ENCODE data around the gene AIFM2. TPM values are rescaled to one million over a fixed set of nuclear protein-coding genes. Genes with fewer than 3 reads are reported as not detected.

The AIFM2 gene
- total and polyA plus RNA-seq, 5 donors from 2014 or later = 2.0 to 5.5 (median 2.4) TPM

DNA sequence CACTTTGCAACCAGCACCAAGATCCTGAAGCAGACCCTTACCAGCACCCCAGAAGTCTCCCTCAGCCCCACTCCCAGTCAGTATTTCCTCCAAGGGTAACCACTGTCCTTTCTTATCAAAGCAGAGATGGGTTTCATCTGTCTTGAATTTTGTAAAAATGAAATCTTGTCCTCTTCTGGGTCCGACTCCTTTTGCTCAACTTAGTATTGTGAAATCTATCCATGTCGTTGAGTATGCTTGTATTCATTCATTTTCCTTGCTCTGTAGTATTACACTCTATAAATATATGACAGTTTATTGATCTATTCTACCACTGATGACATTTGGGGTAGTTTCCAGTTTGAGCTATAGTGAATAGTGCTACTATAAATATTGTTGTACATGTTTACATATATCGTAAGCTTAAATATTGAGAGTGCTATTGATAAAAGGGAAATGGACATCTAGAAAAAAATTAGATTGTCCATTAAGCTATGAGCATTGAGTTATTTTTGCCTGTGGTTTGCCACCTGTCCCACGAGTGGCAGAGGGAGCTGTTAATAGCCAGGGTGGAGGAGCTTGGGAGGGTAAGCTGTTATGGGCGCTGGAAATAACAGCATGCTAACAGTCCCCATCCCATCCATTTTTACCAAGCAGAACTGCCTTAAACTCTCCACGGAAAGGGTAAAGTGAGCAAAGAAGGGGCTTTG, 36.5 kb downstream of the AIFM2 start:
- Mint-ChIP-seq H3K36me3 (peaks cover 23% of the 10 kb centered on the region), H3K9me3 (no peaks in the 10 kb centered on the region), H3K4me1 (peaks cover 5 to 49% (median 27%) of the 10 kb centered on the region in 4 donors), H3K4me3 (no peak overlapping the region), H3K27me3 (no peaks in the 10 kb centered on the region), H3K27ac (no peak overlapping the region)
- Histone ChIP-seq H3K27me3 (ENCODE audit: control insufficient read depth, insufficient read depth, low read length) (no peaks in the 10 kb centered on the region), H3K9me3 (ENCODE audit: control insufficient read depth in 2 of 2, low read length in 2 of 2) (no peaks in the 10 kb centered on the region), H3K36me3 (ENCODE audit: control insufficient read depth, insufficient read depth, low read length) (peaks cover 24% of the 10 kb centered on the region), H3K4me1 (ENCODE audit: control insufficient read depth, insufficient read depth, low read length, poor library complexity, severe bottlenecking) (peaks cover 30% of the 10 kb centered on the region), H3K27ac (ENCODE audit: insufficient read depth, low read length, poor library complexity, severe bottlenecking) (no peak overlapping the region), H3K4me3 (ENCODE audit: low read depth, low read length) (no peak overlapping the region)
- DNase-seq (no peak), ATAC-seq (ENCODE audit: low read depth in 2 of 2) (no peak)

DNA sequence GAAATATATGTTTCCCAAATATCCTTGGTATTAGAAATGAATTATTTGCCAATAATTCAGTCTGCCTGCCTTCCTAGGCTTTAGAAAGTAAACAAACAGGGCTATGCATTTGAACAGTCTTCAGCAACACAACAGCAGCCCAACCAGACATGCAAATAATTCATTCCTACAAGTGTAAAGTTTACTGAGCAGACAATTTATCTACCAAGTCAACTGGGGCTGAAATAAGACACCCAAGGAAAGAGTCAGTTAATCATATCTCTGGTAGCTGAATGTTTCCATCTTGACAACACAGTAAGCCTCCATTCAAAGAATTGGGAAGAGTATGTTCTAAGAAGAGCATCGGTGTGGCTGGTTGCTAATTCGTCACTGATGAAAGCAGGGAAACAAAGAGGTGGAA, 38.4 kb downstream of the AIFM2 start:
- Histone ChIP-seq H3K27ac (ENCODE audit: insufficient read depth, low read length, poor library complexity, severe bottlenecking) (no peak overlapping the region), H3K27me3 (ENCODE audit: control insufficient read depth, insufficient read depth, low read length) (no peaks in the 10 kb centered on the region), H3K4me3 (ENCODE audit: low read depth, low read length) (peak overlapping the region; percentile 86), H3K4me1 (ENCODE audit: control insufficient read depth, insufficient read depth, low read length, poor library complexity, severe bottlenecking) (peaks cover 30% of the 10 kb centered on the region), H3K9me3 (ENCODE audit: control insufficient read depth in 2 of 2, low read length in 2 of 2) (no peaks in the 10 kb centered on the region), H3K36me3 (ENCODE audit: control insufficient read depth, insufficient read depth, low read length) (peaks cover 11% of the 10 kb centered on the region)
- DNase-seq (no peak), ATAC-seq (ENCODE audit: low read depth in 2 of 2) (no peak)
- Mint-ChIP-seq H3K4me1 (peaks cover 5 to 55% (median 28%) of the 10 kb centered on the region in 4 donors), H3K27ac (peak overlapping the region in 2 of 3 donors; percentile 20 to 96), H3K9me3 (no peaks in the 10 kb centered on the region), H3K36me3 (peaks cover 9% of the 10 kb centered on the region), H3K27me3 (no peaks in the 10 kb centered on the region), H3K4me3 (peak overlapping the region; percentile 20 to 83 (median 38))

DNA sequence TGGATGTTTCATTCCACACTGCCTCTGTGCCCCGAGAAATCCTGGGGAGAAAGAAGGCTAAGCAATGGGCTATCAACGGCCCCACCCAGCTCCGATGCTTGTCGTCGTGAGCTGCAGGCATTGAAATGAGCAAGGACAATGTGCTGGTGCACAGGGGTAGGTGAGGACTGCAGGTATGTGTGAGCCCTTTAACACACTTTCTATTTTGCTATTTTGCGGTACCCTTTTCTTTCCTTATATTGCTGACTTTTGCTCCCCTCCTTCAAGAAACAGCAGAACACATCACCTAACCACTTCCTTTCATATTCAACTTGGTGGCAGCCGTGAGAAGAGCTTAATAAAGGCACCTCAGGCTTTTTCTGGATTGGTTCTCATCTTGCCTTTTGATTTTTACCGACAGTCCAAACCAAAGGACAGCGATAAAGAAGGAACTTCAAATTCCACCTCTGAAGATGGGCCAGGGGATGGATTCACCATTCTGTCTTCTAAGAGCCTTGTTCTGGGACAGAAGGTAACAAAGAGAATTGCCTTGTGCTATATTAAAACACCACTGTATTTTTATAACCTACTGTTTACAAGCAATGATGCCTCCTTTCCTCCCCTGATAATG, 39.2 kb downstream of the AIFM2 start:
- Mint-ChIP-seq H3K36me3 (peaks cover 8% of the 10 kb centered on the region), H3K4me3 (peak overlapping the region; percentile 80 to 98 (median 88)), H3K27ac (peak overlapping the region; percentile 23 to 96 (median 83)), H3K4me1 (peaks cover 5 to 52% (median 29%) of the 10 kb centered on the region in 4 donors), H3K9me3 (no peaks in the 10 kb centered on the region), H3K27me3 (no peaks in the 10 kb centered on the region)
- H3K27me3 ChIP-seq (ENCODE audit: control insufficient read depth, insufficient read depth, low read length) = no peaks in the 10 kb centered on the region
- H3K36me3 ChIP-seq (ENCODE audit: control insufficient read depth, insufficient read depth, low read length) = peaks cover 7% of the 10 kb centered on the region
- peak in 2 of 3 donors; percentile 46 to 80 for DNase-seq
- no peaks in the 10 kb centered on the region for H3K9me3 ChIP-seq (ENCODE audit: control insufficient read depth in 2 of 2, low read length in 2 of 2)
- H3K27ac ChIP-seq (ENCODE audit: insufficient read depth, low read length, poor library complexity, severe bottlenecking) = peak overlapping the region; percentile 71
- peak; percentile 69 to 74 for ATAC-seq (ENCODE audit: low read depth in 2 of 2)
- H3K4me3 ChIP-seq (ENCODE audit: low read depth, low read length) = peak overlapping the region; percentile 86
- peaks cover 30% of the 10 kb centered on the region for H3K4me1 ChIP-seq (ENCODE audit: control insufficient read depth, insufficient read depth, low read length, poor library complexity, severe bottlenecking)

DNA sequence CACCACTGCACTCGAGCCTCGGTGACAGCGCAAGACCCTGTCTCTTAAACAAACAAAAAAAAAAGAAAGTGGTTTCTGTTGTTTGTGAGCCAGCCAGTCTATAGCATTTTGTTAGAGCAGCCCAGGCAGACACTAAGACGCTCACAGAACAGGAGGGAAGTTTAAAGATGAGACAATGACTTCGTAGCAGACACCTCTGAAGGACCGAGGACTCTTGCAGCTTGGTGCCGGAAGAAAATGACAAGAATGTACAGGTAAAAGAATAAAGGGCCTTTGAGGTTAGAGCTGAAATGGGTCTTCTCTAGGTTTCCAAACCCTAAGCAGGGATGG, 40.3 kb downstream of the AIFM2 start:
- Histone ChIP-seq H3K4me3 (ENCODE audit: low read depth, low read length) (peak overlapping the region; percentile 86), H3K9me3 (ENCODE audit: control insufficient read depth in 2 of 2, low read length in 2 of 2) (no peaks in the 10 kb centered on the region), H3K27me3 (ENCODE audit: control insufficient read depth, insufficient read depth, low read length) (no peaks in the 10 kb centered on the region), H3K4me1 (ENCODE audit: control insufficient read depth, insufficient read depth, low read length, poor library complexity, severe bottlenecking) (peaks cover 30% of the 10 kb centered on the region), H3K27ac (ENCODE audit: insufficient read depth, low read length, poor library complexity, severe bottlenecking) (peak overlapping the region; percentile 71), H3K36me3 (ENCODE audit: control insufficient read depth, insufficient read depth, low read length) (peaks cover 7% of the 10 kb centered on the region)
- H3K27ac Mint-ChIP-seq = peak overlapping the region; percentile 95 to 96 (median 96)
- peaks cover 5 to 50% (median 29%) of the 10 kb centered on the region in 4 donors for H3K4me1 Mint-ChIP-seq
- peak; percentile 32 to 44 for ATAC-seq (ENCODE audit: low read depth in 2 of 2)
- no peak for DNase-seq
- peaks cover 8% of the 10 kb centered on the region for H3K36me3 Mint-ChIP-seq
- no peaks in the 10 kb centered on the region for H3K9me3 Mint-ChIP-seq
- H3K27me3 Mint-ChIP-seq = no peaks in the 10 kb centered on the region
- H3K4me3 Mint-ChIP-seq = peak overlapping the region; percentile 80 to 98 (median 88)

DNA sequence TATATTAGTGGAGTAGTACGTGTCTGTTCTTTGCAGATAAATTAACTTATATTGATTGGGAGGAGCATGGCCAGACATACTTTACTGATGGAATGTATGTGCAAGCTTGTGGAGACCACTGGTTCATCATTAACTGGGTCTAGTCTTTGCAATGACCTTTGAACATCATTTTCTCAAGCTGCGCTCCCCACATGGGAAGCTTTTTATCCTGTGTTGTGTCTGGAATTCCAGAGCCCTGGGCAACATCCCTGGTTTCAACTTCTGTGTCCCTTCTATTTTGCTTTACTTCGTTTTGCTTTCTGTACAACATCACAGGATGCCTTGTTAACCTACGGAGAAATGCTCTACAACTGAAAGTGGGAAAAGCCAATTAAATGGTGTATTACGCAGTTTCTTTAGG, 41.7 kb downstream of the AIFM2 start:
- H3K36me3 Mint-ChIP-seq = peaks cover 5% of the 10 kb centered on the region
- peaks cover 30% of the 10 kb centered on the region for H3K4me1 ChIP-seq (ENCODE audit: control insufficient read depth, insufficient read depth, low read length, poor library complexity, severe bottlenecking)
- no peaks in the 10 kb centered on the region for H3K27me3 ChIP-seq (ENCODE audit: control insufficient read depth, insufficient read depth, low read length)
- H3K9me3 ChIP-seq (ENCODE audit: control insufficient read depth in 2 of 2, low read length in 2 of 2) = no peaks in the 10 kb centered on the region
- H3K36me3 ChIP-seq (ENCODE audit: control insufficient read depth, insufficient read depth, low read length) = peaks cover 3% of the 10 kb centered on the region
- no peak overlapping the region for H3K27ac Mint-ChIP-seq
- H3K4me1 Mint-ChIP-seq = peaks cover 5 to 45% (median 23%) of the 10 kb centered on the region in 4 donors
- ATAC-seq (ENCODE audit: low read depth in 2 of 2) = no peak
- DNase-seq = no peak
- no peaks in the 10 kb centered on the region for H3K9me3 Mint-ChIP-seq
- no peak overlapping the region for H3K4me3 Mint-ChIP-seq
- H3K27ac ChIP-seq (ENCODE audit: insufficient read depth, low read length, poor library complexity, severe bottlenecking) = no peak overlapping the region
- H3K27me3 Mint-ChIP-seq = no peaks in the 10 kb centered on the region
- no peak overlapping the region for H3K4me3 ChIP-seq (ENCODE audit: low read depth, low read length)

DNA sequence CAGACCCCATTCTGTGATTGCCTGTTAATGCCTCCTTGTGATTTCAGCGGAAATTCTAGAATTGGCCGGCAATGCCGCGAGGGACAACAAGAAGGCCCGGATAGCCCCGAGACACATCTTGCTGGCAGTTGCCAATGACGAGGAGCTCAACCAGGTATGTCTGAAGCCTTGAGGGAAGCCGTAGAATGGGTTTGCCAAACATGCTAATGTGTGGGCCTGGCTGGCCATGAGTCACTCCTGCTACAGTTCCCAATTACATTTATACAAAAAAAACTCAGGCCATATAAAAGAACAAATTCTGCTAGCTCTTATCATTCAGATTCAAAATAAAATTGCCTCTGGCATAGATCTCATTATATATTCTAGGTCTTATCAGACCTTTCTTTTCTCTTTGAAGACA, 42.6 kb downstream of the AIFM2 start:
- Mint-ChIP-seq H3K4me1 (peaks cover 5 to 40% (median 22%) of the 10 kb centered on the region in 4 donors), H3K27me3 (no peaks in the 10 kb centered on the region), H3K27ac (peak overlapping the region in 1 of 3 donors; percentile 13), H3K36me3 (peaks cover 5% of the 10 kb centered on the region), H3K9me3 (no peaks in the 10 kb centered on the region), H3K4me3 (peak overlapping the region in 1 of 4 donors; percentile 57)
- H3K27me3 ChIP-seq (ENCODE audit: control insufficient read depth, insufficient read depth, low read length) = no peaks in the 10 kb centered on the region
- peaks cover 30% of the 10 kb centered on the region for H3K4me1 ChIP-seq (ENCODE audit: control insufficient read depth, insufficient read depth, low read length, poor library complexity, severe bottlenecking)
- DNase-seq (no peak), ATAC-seq (ENCODE audit: low read depth in 2 of 2) (no peak)
- H3K4me3 ChIP-seq (ENCODE audit: low read depth, low read length) = no peak overlapping the region
- H3K27ac ChIP-seq (ENCODE audit: insufficient read depth, low read length, poor library complexity, severe bottlenecking) = no peak overlapping the region
- no peaks in the 10 kb centered on the region for H3K9me3 ChIP-seq (ENCODE audit: control insufficient read depth in 2 of 2, low read length in 2 of 2)
- H3K36me3 ChIP-seq (ENCODE audit: control insufficient read depth, insufficient read depth, low read length) = no peaks in the 10 kb centered on the region

DNA sequence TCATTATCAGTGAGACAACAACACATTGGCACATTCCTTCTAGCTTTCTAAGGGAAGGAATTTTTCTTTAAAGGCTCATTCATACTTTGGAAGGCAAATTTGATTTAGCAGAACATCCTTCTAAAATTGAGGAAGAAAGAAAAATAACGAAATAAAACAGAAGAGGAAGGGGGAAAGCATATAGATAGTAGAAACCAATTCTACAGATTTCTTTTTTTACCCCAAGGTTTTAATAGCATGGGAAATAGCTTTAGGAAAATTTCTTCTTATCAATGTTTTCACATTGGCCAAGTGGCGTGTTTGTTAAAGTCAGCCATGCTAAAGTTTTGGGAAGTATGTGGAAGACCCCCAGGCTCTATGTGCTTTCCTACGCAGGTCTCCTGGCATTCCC, 44.3 kb downstream of the AIFM2 start:
- DNase-seq (no peak), ATAC-seq (ENCODE audit: low read depth in 2 of 2) (no peak)
- H3K9me3 Mint-ChIP-seq = no peaks in the 10 kb centered on the region
- H3K27ac ChIP-seq (ENCODE audit: insufficient read depth, low read length, poor library complexity, severe bottlenecking) = no peak overlapping the region
- H3K36me3 Mint-ChIP-seq = no peaks in the 10 kb centered on the region
- H3K4me3 ChIP-seq (ENCODE audit: low read depth, low read length) = no peak overlapping the region
- no peaks in the 10 kb centered on the region for H3K9me3 ChIP-seq (ENCODE audit: control insufficient read depth in 2 of 2, low read length in 2 of 2)
- H3K27ac Mint-ChIP-seq = no peak overlapping the region
- no peaks in the 10 kb centered on the region for H3K27me3 Mint-ChIP-seq
- H3K4me3 Mint-ChIP-seq = no peak overlapping the region
- H3K27me3 ChIP-seq (ENCODE audit: control insufficient read depth, insufficient read depth, low read length) = no peaks in the 10 kb centered on the region
- H3K4me1 ChIP-seq (ENCODE audit: control insufficient read depth, insufficient read depth, low read length, poor library complexity, severe bottlenecking) = peaks cover 18% of the 10 kb centered on the region
- no peaks in the 10 kb centered on the region for H3K36me3 ChIP-seq (ENCODE audit: control insufficient read depth, insufficient read depth, low read length)
- H3K4me1 Mint-ChIP-seq = peaks cover 2 to 24% (median 15%) of the 10 kb centered on the region in 4 donors
